ENCODE results near the gene CFAP77. TPM values are rescaled to one million over a fixed set of nuclear protein-coding genes. Genes with fewer than 3 reads are reported as not detected.

The CFAP77 gene
- total RNA-seq, 2 experiments from 2014 or later = not detected

- Histone ChIP-seq H3K9me3 (ENCODE audit: control insufficient read depth in 1 of 2, insufficient read depth in 1 of 2, low read length in 2 of 2) (peaks cover 0 to 33% of the 10 kb centered on the region in 2 experiments), H3K4me3 (ENCODE audit: low read length) (no peak overlapping the region), H3K36me3 (ENCODE audit: insufficient read depth, low read length) (no peaks in the 10 kb centered on the region), H3K27ac (ENCODE audit: low read depth in 1 of 2, low read length in 2 of 2) (no peak overlapping the region), H3K27me3 (ENCODE audit: control insufficient read depth in 1 of 2, insufficient read depth in 2 of 2, low read length in 2 of 2) (peaks cover 61 to 76% of the 10 kb centered on the region in 2 experiments), H3K4me1 (ENCODE audit: insufficient read depth, low read length) (peaks cover 14% of the 10 kb centered on the region)
- DNase-seq (no peak), ATAC-seq (ENCODE audit: poor library complexity) (no peak)
- CTCF ChIA-PET = no interaction called here
- Mint-ChIP-seq H3K27ac (no peak overlapping the region), H3K4me3 (no peak overlapping the region), H3K9me3 (no peaks in the 10 kb centered on the region), H3K27me3 (peaks cover 75% of the 10 kb centered on the region), H3K36me3 (ENCODE audit: low read depth) (no peaks in the 10 kb centered on the region), H3K4me1 (ENCODE audit: low read depth) (peaks cover 9% of the 10 kb centered on the region)
- no peak for TF ChIP-seq CTCF (IDR thresholded peaks at IDR 0.05)
- intact Hi-C loops (cut with DNase I, micrococcal nuclease) = no loop called here
- POLR2A ChIA-PET = no interaction called here
Measured at GRCh38 chr9:132577119-132577518, 167.1 kb downstream of the CFAP77 start.

- POLR2A ChIA-PET = no interaction called here
Measured at GRCh38 chr9:132578367-132578932, 168.4 kb downstream of the CFAP77 start.

GRCh38 chr9:132579427-132579798, 169.4 kb downstream of the CFAP77 start:
- DNase-seq (no peak), ATAC-seq (ENCODE audit: poor library complexity) (no peak)
- Mint-ChIP-seq H3K4me1 (ENCODE audit: low read depth) (peaks cover 12% of the 10 kb centered on the region), H3K27me3 (peaks cover 83% of the 10 kb centered on the region), H3K27ac (no peak overlapping the region), H3K9me3 (no peaks in the 10 kb centered on the region), H3K4me3 (no peak overlapping the region), H3K36me3 (ENCODE audit: low read depth) (no peaks in the 10 kb centered on the region)
- Histone ChIP-seq H3K36me3 (ENCODE audit: insufficient read depth, low read length) (no peaks in the 10 kb centered on the region), H3K4me3 (ENCODE audit: low read length) (no peak overlapping the region), H3K27ac (ENCODE audit: low read depth in 1 of 2, low read length in 2 of 2) (no peak overlapping the region), H3K9me3 (ENCODE audit: control insufficient read depth in 1 of 2, insufficient read depth in 1 of 2, low read length in 2 of 2) (peaks cover 0 to 46% of the 10 kb centered on the region in 2 experiments), H3K4me1 (ENCODE audit: insufficient read depth, low read length) (peaks cover 17% of the 10 kb centered on the region), H3K27me3 (ENCODE audit: control insufficient read depth in 1 of 2, insufficient read depth in 2 of 2, low read length in 2 of 2) (peaks cover 78 to 91% of the 10 kb centered on the region in 2 experiments)
- intact Hi-C loops (cut with DNase I, micrococcal nuclease) = no loop called here
- POLR2A ChIA-PET = no interaction called here
- TF ChIP-seq CTCF (IDR thresholded peaks at IDR 0.05) = no peak
- CTCF ChIA-PET = no interaction called here

More at GRCh38 chr9:132578367-132578932, 168.4 kb downstream of the CFAP77 start:
- peaks cover 12% of the 10 kb centered on the region for H3K4me1 Mint-ChIP-seq (ENCODE audit: low read depth)
- ATAC-seq (ENCODE audit: poor library complexity) = no peak
- H3K27ac Mint-ChIP-seq = no peak overlapping the region
- CTCF ChIA-PET = no interaction called here
- TF ChIP-seq CTCF (IDR thresholded peaks at IDR 0.05) = no peak
- Histone ChIP-seq H3K27me3 (ENCODE audit: control insufficient read depth in 1 of 2, insufficient read depth in 2 of 2, low read length in 2 of 2) (peaks cover 73 to 85% of the 10 kb centered on the region in 2 experiments), H3K4me3 (ENCODE audit: low read length) (no peak overlapping the region), H3K36me3 (ENCODE audit: insufficient read depth, low read length) (no peaks in the 10 kb centered on the region), H3K4me1 (ENCODE audit: insufficient read depth, low read length) (peaks cover 17% of the 10 kb centered on the region), H3K9me3 (ENCODE audit: control insufficient read depth in 1 of 2, insufficient read depth in 1 of 2, low read length in 2 of 2) (peaks cover 0 to 42% of the 10 kb centered on the region in 2 experiments), H3K27ac (ENCODE audit: low read depth in 1 of 2, low read length in 2 of 2) (no peak overlapping the region)
- H3K4me3 Mint-ChIP-seq = no peak overlapping the region
- no peaks in the 10 kb centered on the region for H3K36me3 Mint-ChIP-seq (ENCODE audit: low read depth)
- no peak for DNase-seq
- intact Hi-C loops (cut with DNase I, micrococcal nuclease) = no loop called here
- H3K9me3 Mint-ChIP-seq = no peaks in the 10 kb centered on the region
- H3K27me3 Mint-ChIP-seq = peaks cover 78% of the 10 kb centered on the region
